NT2/D1 (cell line): ENCODE data around the gene THRA.

ENCODE experiments used
- SUZ12 ChIP-seq: IDR thresholded peaks from 2 replicates; pipeline ENCODE4 v1.6.1; 2011; ENCODE audit not compliant: insufficient read length, insufficient read depth; ENCODE audit errors: extremely low read depth
- YY1 ChIP-seq: IDR thresholded peaks from 2 replicates; pipeline ENCODE4 v1.6.1; 2011; ENCODE audit not compliant: insufficient read length, insufficient read depth
- ZNF274 ChIP-seq: IDR thresholded peaks from 2 replicates; pipeline ENCODE4 v1.6.1; 2011; ENCODE audit warnings: mild to moderate bottlenecking, low read depth, low read length

- TF ChIP-seq SUZ12 (no peak), ZNF274 (no peak), YY1 (no peak)
Measured at GRCh38 chr17:40095351-40095943, 32.7 kb downstream of the THRA start.
